PFSK-1 (cell line): Measurements from ENCODE around the gene PIGQ.

Experiments
- FOXP2 ChIP-seq: optimal IDR thresholded peaks from 2 replicates; pipeline ENCODE3; 2011; ENCODE audit warnings: borderline replicate concordance, control low read depth, inconsistent platforms; ENCODE audit not compliant: insufficient read depth; ENCODE audit errors: extremely low read length, extremely low read depth
- POLR2AphosphoS5 ChIP-seq: IDR thresholded peaks from 2 replicates; pipeline ENCODE4 v1.6.1; 2012; ENCODE audit warnings: low read depth, mild to moderate bottlenecking, control low read depth, low read length, moderate library complexity
- SIN3A ChIP-seq: IDR thresholded peaks from 2 replicates; pipeline ENCODE4 v1.6.1; 2012; ENCODE audit warnings: mild to moderate bottlenecking, low read length, moderate library complexity, borderline replicate concordance; ENCODE audit not compliant: insufficient read depth
- TAF1 ChIP-seq: IDR thresholded peaks from 2 replicates; pipeline ENCODE4 v1.6.1; 2012; ENCODE audit warnings: low read length, control low read depth, borderline replicate concordance; ENCODE audit not compliant: insufficient read depth
- TF ChIP-seq, protein P1 (sequence below), 2 experiments: IDR thresholded peaks; 2 replicates each; pipeline versions ENCODE4 v1.6.1 to v1.8.0; 2011 to 2012; ENCODE audit warnings: low read depth in 2 of 2, low read length in 2 of 2, control low read depth in 1 of 2, inconsistent platforms in 1 of 2, mild to moderate bottlenecking in 1 of 2, moderate library complexity in 1 of 2; ENCODE audit not compliant: insufficient read depth in 1 of 2

The PIGQ gene

GRCh38 chr16:633336-634050, 63.7 kb downstream of the PIGQ start:
- TF ChIP-seq POLR2AphosphoS5 = no peak
- TF ChIP-seq TAF1 = no peak
- TF ChIP-seq SIN3A = no peak
- no peak for TF ChIP-seq FOXP2
- TF ChIP-seq, protein P1, sequence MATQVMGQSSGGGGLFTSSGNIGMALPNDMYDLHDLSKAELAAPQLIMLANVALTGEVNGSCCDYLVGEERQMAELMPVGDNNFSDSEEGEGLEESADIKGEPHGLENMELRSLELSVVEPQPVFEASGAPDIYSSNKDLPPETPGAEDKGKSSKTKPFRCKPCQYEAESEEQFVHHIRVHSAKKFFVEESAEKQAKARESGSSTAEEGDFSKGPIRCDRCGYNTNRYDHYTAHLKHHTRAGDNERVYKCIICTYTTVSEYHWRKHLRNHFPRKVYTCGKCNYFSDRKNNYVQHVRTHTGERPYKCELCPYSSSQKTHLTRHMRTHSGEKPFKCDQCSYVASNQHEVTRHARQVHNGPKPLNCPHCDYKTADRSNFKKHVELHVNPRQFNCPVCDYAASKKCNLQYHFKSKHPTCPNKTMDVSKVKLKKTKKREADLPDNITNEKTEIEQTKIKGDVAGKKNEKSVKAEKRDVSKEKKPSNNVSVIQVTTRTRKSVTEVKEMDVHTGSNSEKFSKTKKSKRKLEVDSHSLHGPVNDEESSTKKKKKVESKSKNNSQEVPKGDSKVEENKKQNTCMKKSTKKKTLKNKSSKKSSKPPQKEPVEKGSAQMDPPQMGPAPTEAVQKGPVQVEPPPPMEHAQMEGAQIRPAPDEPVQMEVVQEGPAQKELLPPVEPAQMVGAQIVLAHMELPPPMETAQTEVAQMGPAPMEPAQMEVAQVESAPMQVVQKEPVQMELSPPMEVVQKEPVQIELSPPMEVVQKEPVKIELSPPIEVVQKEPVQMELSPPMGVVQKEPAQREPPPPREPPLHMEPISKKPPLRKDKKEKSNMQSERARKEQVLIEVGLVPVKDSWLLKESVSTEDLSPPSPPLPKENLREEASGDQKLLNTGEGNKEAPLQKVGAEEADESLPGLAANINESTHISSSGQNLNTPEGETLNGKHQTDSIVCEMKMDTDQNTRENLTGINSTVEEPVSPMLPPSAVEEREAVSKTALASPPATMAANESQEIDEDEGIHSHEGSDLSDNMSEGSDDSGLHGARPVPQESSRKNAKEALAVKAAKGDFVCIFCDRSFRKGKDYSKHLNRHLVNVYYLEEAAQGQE (IDR thresholded peaks at IDR 0.05; ENCODE audit: insufficient read depth in 1 of 2, low read depth in 2 of 2, low read length in 2 of 2) = no peak
